Endothelial cell of umbilical vein (primary cell): ENCODE results near the gene CTNND2.

ENCODE experiments used
- POLR2A ChIP-seq: IDR thresholded peaks from 2 replicates; pipeline ENCODE4 v1.6.1; 2012; ENCODE audit warnings: low read depth, mild to moderate bottlenecking, control low read depth, low read length
- TF ChIP-seq, protein P1 (sequence below), 2 donors: IDR thresholded peaks; 1 replicate in 1 of 2; 2 replicates in 1 of 2; pipeline ENCODE4 v1.5.1; 2011; ENCODE audit warnings: low read length in 2 of 2, mild to moderate bottlenecking in 2 of 2, moderate library complexity in 2 of 2, control low read depth in 1 of 2, inconsistent platforms in 1 of 2, low read depth in 1 of 2; ENCODE audit not compliant: insufficient read depth in 1 of 2; ENCODE audit errors: extremely low read depth in 1 of 2

DNA sequence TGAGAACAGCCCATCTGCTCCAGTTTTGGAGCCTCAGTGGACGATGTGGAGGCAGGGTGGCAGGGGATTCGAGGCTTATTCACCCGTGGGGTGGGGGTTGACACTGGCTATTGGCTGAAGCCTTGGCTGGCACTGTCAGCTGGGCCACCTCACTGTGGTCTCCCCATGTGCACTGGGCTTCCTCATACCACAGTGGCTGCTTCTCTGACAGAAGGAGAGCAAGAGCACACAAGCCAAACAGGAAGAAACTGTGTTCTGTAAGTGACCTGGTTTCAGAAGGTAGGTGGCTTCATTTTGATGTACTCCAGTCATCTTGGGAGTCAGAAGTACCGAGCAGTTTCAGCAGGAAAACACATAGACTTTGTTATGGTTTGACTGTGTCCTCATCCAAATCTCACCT lies 24.7 kb upstream of the CTNND2 start:
- no peak for TF ChIP-seq POLR2A
- TF ChIP-seq, protein P1, sequence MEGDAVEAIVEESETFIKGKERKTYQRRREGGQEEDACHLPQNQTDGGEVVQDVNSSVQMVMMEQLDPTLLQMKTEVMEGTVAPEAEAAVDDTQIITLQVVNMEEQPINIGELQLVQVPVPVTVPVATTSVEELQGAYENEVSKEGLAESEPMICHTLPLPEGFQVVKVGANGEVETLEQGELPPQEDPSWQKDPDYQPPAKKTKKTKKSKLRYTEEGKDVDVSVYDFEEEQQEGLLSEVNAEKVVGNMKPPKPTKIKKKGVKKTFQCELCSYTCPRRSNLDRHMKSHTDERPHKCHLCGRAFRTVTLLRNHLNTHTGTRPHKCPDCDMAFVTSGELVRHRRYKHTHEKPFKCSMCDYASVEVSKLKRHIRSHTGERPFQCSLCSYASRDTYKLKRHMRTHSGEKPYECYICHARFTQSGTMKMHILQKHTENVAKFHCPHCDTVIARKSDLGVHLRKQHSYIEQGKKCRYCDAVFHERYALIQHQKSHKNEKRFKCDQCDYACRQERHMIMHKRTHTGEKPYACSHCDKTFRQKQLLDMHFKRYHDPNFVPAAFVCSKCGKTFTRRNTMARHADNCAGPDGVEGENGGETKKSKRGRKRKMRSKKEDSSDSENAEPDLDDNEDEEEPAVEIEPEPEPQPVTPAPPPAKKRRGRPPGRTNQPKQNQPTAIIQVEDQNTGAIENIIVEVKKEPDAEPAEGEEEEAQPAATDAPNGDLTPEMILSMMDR (IDR thresholded peaks at IDR 0.05; ENCODE audit: extremely low read depth in 1 of 2, insufficient read depth in 1 of 2, low read depth in 1 of 2, low read length in 2 of 2) = no peak
